Inflammatory macrophage (primary cell): Measurements from ENCODE around the gene RPS19BP1.

Experiments used
- DNase-seq, 2 donors: peaks; one replicate each; pipeline ENCODE4 v3.0.0-alpha.2; 2020 to 2022

Gene RPS19BP1

DNA sequence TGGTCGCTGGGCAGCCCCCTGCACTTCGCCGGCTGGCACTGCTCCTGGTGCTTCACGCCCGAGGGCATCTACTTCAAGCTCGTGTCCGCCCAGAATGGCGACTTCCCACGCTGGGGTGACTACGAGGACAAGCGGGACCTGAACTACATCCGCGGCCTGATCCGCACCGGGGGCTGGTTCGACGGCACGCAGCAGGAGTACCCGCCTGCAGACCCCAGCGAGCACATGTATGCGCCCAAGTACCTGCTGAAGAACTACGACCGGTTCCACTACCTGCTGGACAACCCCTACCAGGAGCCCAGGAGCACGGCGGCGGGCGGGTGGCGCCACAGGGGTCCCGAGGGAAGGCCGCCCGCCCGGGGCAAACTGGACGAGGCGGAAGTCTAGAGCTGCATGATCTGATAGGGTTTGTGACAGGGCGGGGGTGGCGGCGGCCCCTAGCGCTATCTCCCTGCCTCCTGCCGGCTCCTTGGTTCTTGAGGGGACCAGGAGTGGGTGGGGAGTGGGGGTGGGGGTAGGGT, 43.9 kb downstream of the RPS19BP1 start:
- DNase-seq, result no peak

DNA sequence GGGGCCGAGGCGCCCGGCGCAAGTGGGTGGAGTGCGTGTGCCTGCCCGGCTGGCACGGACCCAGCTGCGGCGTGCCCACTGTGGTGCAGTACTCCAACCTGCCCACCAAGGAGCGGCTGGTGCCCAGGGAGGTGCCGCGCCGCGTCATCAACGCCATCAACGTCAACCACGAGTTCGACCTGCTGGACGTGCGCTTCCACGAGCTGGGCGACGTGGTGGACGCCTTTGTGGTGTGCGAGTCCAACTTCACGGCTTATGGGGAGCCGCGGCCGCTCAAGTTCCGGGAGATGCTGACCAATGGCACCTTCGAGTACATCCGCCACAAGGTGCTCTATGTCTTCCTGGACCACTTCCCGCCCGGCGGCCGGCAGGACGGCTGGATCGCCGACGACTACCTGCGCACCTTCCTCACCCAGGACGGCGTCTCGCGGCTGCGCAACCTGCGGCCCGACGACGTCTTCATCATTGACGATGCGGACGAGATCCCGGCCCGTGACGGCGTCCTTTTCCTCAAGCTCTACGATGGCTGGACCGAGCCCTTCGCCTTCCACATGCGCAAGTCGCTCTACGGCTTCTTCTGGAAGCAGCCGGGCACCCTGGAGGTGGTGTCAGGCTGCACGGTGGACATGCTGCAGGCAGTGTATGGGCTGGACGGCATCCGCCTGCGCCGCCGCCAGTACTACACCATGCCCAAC, 44.6 kb downstream of the RPS19BP1 start:
- DNase-seq, result no peak

DNA sequence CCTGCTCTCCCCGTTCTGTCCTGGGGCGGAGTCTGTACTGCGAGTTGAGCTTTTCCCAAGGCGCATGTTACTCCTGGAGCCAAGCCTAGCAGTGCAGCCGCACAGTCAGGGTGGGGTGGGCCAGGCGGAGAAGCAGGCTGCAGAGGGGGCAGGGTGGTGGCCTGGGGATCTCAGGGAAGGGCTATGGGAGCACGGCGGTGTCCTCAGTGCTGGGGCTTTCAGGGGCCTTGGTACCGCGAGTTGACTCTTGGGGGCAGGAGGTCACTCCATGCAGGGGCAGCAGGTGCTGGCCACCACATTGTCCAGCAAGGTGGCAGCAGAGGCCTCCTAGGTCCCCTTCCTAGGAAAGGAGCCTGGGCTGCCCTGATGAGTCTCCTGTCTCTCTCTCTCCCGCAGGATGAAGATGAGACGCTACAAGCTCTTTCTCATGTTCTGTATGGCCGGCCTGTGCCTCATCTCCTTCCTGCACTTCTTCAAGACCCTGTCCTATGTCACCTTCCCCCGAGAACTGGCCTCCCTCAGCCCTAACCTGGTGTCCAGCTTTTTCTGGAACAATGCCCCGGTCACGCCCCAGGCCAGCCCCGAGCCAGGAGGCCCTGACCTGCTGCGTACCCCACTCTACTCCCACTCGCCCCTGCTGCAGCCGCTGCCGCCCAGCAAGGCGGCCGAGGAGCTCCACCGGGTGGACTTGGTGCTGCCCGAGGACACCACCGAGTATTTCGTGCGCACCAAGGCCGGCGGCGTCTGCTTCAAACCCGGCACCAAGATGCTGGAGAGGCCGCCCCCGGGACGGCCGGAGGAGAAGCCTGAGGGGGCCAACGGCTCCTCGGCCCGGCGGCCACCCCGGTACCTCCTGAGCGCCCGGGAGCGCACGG, 45.4 kb downstream of the RPS19BP1 start:
- DNase-seq, result no peak

DNA sequence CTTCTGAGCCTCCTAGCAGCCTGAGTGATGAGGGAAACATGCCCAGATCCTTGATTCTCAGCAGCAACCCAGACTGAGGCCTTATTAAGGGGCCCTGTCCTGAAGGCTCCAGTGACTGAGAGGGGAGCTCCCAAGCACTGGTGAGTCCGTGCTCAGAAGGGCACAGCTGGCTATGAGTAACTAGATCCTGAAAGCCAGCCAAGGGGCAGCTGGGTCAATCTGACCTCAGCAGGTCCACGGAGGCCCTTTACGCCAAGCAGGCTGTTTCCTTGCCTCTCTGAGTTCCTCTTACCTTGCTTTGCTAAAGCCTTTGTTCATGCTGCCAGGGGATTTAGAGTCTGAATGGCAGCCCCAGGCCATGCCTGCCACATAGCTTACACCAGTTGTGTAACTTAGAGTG, 49.8 kb downstream of the RPS19BP1 start:
- no peak for DNase-seq

DNA sequence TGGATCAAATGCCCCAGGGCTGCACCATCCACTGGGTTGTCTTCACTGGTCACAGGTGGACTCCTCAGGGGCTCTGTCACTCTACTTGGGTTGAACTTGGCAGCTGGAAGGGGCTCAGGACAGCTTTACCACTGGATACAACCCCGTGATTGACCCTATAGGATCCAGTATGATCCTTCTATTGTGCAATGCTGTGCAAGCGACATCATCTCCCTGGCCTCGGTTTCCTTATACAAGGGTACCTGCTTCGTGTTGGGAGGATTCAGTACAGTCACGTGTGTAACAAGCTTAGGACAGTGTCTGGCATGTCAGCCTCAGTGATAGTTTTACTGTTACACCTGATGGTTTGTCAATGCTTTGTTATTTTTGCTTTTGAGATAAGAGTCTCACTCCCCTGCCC, 51.0 kb downstream of the RPS19BP1 start:
- DNase-seq, result no peak

DNA sequence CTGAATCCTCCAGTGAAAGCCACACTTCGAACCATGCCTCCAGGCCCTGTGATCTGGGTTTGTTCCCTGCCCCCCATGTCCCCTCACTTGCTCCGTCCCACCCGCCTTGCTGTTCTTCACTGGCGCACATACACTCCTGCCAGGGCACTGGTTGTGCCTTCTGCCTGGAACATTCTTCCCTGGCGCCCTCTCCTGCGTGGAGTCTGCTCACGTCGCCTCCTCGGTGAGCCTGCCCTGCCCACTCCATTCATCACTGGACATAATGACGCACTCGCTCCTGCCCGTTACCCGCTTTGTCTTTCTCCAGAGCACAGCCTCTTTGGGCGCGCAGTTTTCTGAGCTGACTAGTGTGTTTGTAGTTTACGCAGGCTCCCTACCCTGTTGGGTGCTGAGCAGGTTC, 51.5 kb downstream of the RPS19BP1 start:
- DNase-seq, result no peak

DNA sequence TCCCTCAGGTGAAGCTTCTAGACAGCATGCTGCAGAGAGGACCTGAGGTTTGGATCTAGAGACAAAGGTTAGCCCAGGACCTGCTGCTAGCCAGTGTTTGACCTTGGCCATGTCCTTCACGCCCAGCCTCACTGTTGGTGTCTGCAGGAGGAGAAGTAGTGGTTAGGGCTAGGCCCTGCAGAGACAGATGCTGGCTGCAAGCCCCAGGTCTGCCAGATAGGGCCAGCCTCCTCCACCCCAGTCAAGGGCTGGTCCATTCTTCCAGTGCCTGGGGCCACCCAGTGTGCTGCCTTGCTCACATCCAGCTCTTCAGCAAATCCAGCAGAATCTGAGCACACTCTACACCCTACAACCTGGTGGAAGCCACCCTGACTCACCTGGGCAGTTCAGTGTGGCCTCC, 52.0 kb downstream of the RPS19BP1 start:
- DNase-seq, result no peak

DNA sequence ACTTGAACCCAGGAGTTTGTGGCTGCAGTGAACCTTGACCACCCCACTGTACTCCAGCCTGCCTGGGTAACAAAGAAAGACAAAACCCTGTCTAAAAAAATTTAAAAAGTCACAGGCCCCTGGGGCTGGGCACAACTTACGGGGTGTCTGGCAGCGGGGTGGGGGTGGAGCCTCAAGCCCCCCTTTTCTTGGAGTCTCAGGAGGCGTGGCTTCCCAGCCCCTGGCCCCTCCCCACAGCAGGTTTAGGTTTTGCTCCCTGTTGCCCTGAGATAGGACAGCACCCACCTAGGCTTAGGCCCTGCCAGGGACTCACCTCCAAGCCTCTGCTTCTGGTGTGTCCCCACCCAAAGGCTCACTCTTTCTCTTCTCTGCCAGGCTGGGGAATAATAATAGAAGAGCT, 53.3 kb downstream of the RPS19BP1 start:
- DNase-seq, result no peak
